Neural progenitor cell (in vitro differentiated cells): ENCODE data around the gene PIK3C3. TPM values are rescaled to one million over a fixed set of nuclear protein-coding genes. Genes with fewer than 3 reads are reported as not detected.

ENCODE experiments used
- DNase-seq: peaks from one replicate; pipeline ENCODE4 v3.0.0-alpha.2; 2016; ENCODE audit warnings: low spot score
- H2AFZ ChIP-seq: fragments of 200-600 bp; sonication (generic); replicated peaks from 2 replicates; pipeline ENCODE4 v1.6.1; 2016; ENCODE audit warnings: antibody characterized with exemption
- H3F3A ChIP-seq: fragments of 200-600 bp; sonication (generic); 2 replicates; pipeline ENCODE4 v1.6.1; 2016; ENCODE audit warnings: antibody characterized with exemption, low read depth
- H3K27ac ChIP-seq: fragments of 200-600 bp; sonication (generic); 2 replicates; pipeline ENCODE4 v1.5.1; 2016; ENCODE audit warnings: mild to moderate bottlenecking
- H3K27me3 ChIP-seq: fragments of 200-600 bp; sonication (generic); 2 replicates; pipeline ENCODE4 v1.6.1; 2016; ENCODE audit warnings: mild to moderate bottlenecking, moderate library complexity
- H3K36me3 ChIP-seq: fragments of 200-600 bp; sonication (generic); 2 replicates; pipeline ENCODE4 v1.5.1; 2016
- H3K4me1 ChIP-seq: fragments of 200-600 bp; sonication (generic); 2 replicates; pipeline ENCODE4 v1.6.1; 2016; ENCODE audit warnings: mixed run types
- H3K4me2 ChIP-seq: fragments of 200-600 bp; sonication (generic); 2 replicates; pipeline ENCODE4 v1.6.1; 2016
- H3K4me3 ChIP-seq: fragments of 200-600 bp; sonication (generic); 2 replicates; pipeline ENCODE4 v1.5.1; 2016
- H3K79me2 ChIP-seq: fragments of 200-600 bp; sonication (generic); 2 replicates; pipeline ENCODE4 v1.6.1; 2016; ENCODE audit warnings: low read depth
- H3K9ac ChIP-seq: fragments of 200-600 bp; sonication (generic); 2 replicates; pipeline ENCODE4 v1.6.1; 2016
- H3K9me3 ChIP-seq: fragments of 200-600 bp; sonication (generic); 2 replicates; pipeline ENCODE4 v1.5.1; 2016; ENCODE audit warnings: low read depth
- H4K20me1 ChIP-seq: fragments of 200-600 bp; sonication (generic); 2 replicates; pipeline ENCODE4 v1.6.1; 2016; ENCODE audit warnings: low read depth
- H3K27ac Mint-ChIP-seq: 3 replicates; pipeline ENCODE4 v1.8.0; 2021; ENCODE audit warnings: mixed read lengths
- H3K27me3 Mint-ChIP-seq: 2 replicates; pipeline ENCODE4 v1.8.0; 2022; ENCODE audit warnings: low read depth, mild to moderate bottlenecking, inconsistent platforms, moderate library complexity, mixed read lengths; ENCODE audit not compliant: insufficient read depth
- H3K36me3 Mint-ChIP-seq: 3 replicates; pipeline ENCODE4 v1.8.0; 2021; ENCODE audit warnings: mixed read lengths
- H3K4me1 Mint-ChIP-seq: 3 replicates; pipeline ENCODE4 v1.8.0; 2021; ENCODE audit warnings: mixed read lengths
- H3K4me3 Mint-ChIP-seq: 3 replicates; pipeline ENCODE4 v1.8.0; 2021; ENCODE audit warnings: mild to moderate bottlenecking, moderate library complexity, mixed read lengths
- H3K9me3 Mint-ChIP-seq: 3 replicates; pipeline ENCODE4 v1.8.0; 2020; ENCODE audit warnings: mixed read lengths
- CTCF ChIP-seq: fragments of 200-600 bp; sonication (generic); IDR thresholded peaks from 2 replicates; pipeline ENCODE4 v1.5.1; 2017; ENCODE audit warnings: antibody characterized with exemption, mild to moderate bottlenecking
- EZH2 ChIP-seq: fragments of 200-600 bp; sonication (generic); IDR thresholded peaks from 2 replicates; pipeline ENCODE4 v1.6.1; 2017; ENCODE audit warnings: antibody characterized with exemption, mild to moderate bottlenecking, moderate library complexity
- EZH2phosphoT487 ChIP-seq: fragments of 200-600 bp; sonication (generic); IDR thresholded peaks from 2 replicates; pipeline ENCODE4 v1.6.1; 2017; ENCODE audit warnings: antibody characterized with exemption
- total RNA-seq: library from RNA; depleted of rRNA; stranded (reverse); fragments of >200 nt; gene quantifications from 2 replicates; pipeline ENCODE4 v1.2.3, GENCODE V29; 2015; ENCODE audit warnings: low replicate concordance

The PIK3C3 gene
- total RNA-seq, 1 donor from 2014 or later: 87.0 TPM

GRCh38 chr18:42105394-42105793, 150.4 kb downstream of the PIK3C3 start:
- no peak overlapping the region for H3K9ac ChIP-seq
- DNase-seq: peak; percentile 8
- no peaks in the 10 kb centered on the region for H3K9me3 ChIP-seq
- Mint-ChIP-seq H3K4me1 (peaks cover 58% of the 10 kb centered on the region), H3K27me3 (peaks cover 9% of the 10 kb centered on the region), H3K4me3 (no peak overlapping the region), H3K9me3 (no peaks in the 10 kb centered on the region), H3K27ac (no peak overlapping the region), H3K36me3 (no peaks in the 10 kb centered on the region)
- no peak overlapping the region for H2AFZ ChIP-seq
- H3K4me2 ChIP-seq: peak overlapping the region; percentile 22
- H3K27ac ChIP-seq: no peak overlapping the region
- no peaks in the 10 kb centered on the region for H3K79me2 ChIP-seq
- peaks cover 40% of the 10 kb centered on the region for H3K4me1 ChIP-seq
- peaks cover 10% of the 10 kb centered on the region for H3F3A ChIP-seq
- no peaks in the 10 kb centered on the region for H3K27me3 ChIP-seq
- TF ChIP-seq CTCF (no peak), EZH2 (no peak), EZH2phosphoT487 (no peak)
- H4K20me1 ChIP-seq: no peaks in the 10 kb centered on the region
- no peaks in the 10 kb centered on the region for H3K36me3 ChIP-seq
- no peak overlapping the region for H3K4me3 ChIP-seq

GRCh38 chr18:42106784-42107183, 151.8 kb downstream of the PIK3C3 start:
- H3K4me1 ChIP-seq: peaks cover 40% of the 10 kb centered on the region
- peaks cover 4% of the 10 kb centered on the region for H3K9me3 Mint-ChIP-seq
- no peak overlapping the region for H3K4me3 ChIP-seq
- peaks cover 13% of the 10 kb centered on the region for H3K27me3 Mint-ChIP-seq
- no peak for TF ChIP-seq EZH2phosphoT487
- no peak for TF ChIP-seq EZH2
- TF ChIP-seq CTCF: no peak
- H3K9me3 ChIP-seq: no peaks in the 10 kb centered on the region
- H3K27ac ChIP-seq: no peak overlapping the region
- no peaks in the 10 kb centered on the region for H3K27me3 ChIP-seq
- no peak for DNase-seq
- no peaks in the 10 kb centered on the region for H3K79me2 ChIP-seq
- no peak overlapping the region for H3K4me3 Mint-ChIP-seq
- no peaks in the 10 kb centered on the region for H3K36me3 Mint-ChIP-seq
- no peaks in the 10 kb centered on the region for H4K20me1 ChIP-seq
- H3K36me3 ChIP-seq: no peaks in the 10 kb centered on the region
- peak overlapping the region; percentile 81 for H3K27ac Mint-ChIP-seq
- peaks cover 54% of the 10 kb centered on the region for H3K4me1 Mint-ChIP-seq
- H3F3A ChIP-seq: peaks cover 10% of the 10 kb centered on the region
- H3K9ac ChIP-seq: no peak overlapping the region
- H2AFZ ChIP-seq: no peak overlapping the region
- H3K4me2 ChIP-seq: no peak overlapping the region

- H2AFZ ChIP-seq: no peak overlapping the region
- peak; percentile 13 for DNase-seq
- H3K4me1 Mint-ChIP-seq: peaks cover 54% of the 10 kb centered on the region
Observed at GRCh38 chr18:42107287-42107686, 152.3 kb downstream of the PIK3C3 start.

More at GRCh38 chr18:42107287-42107686, 152.3 kb downstream of the PIK3C3 start:
- Histone ChIP-seq H3K4me1 (peaks cover 40% of the 10 kb centered on the region), H3K27me3 (no peaks in the 10 kb centered on the region), H3K79me2 (no peaks in the 10 kb centered on the region), H3F3A (peaks cover 10% of the 10 kb centered on the region), H3K9me3 (no peaks in the 10 kb centered on the region), H3K27ac (no peak overlapping the region), H3K9ac (no peak overlapping the region), H3K4me3 (no peak overlapping the region), H3K36me3 (no peaks in the 10 kb centered on the region), H3K4me2 (peak overlapping the region; percentile 44), H4K20me1 (no peaks in the 10 kb centered on the region)
- no peak for TF ChIP-seq CTCF
- TF ChIP-seq EZH2: no peak
- Mint-ChIP-seq H3K9me3 (peaks cover 6% of the 10 kb centered on the region), H3K27me3 (peaks cover 13% of the 10 kb centered on the region), H3K36me3 (peaks cover 1% of the 10 kb centered on the region), H3K4me3 (no peak overlapping the region), H3K27ac (no peak overlapping the region)
